Measurements from ENCODE around the gene FMNL2. TPM values are rescaled to one million over a fixed set of nuclear protein-coding genes. Genes with fewer than 3 reads are reported as not detected.

FMNL2 gene
- polyA plus RNA-seq, 1 donor from 2014 or later = 86.5 TPM

DNA sequence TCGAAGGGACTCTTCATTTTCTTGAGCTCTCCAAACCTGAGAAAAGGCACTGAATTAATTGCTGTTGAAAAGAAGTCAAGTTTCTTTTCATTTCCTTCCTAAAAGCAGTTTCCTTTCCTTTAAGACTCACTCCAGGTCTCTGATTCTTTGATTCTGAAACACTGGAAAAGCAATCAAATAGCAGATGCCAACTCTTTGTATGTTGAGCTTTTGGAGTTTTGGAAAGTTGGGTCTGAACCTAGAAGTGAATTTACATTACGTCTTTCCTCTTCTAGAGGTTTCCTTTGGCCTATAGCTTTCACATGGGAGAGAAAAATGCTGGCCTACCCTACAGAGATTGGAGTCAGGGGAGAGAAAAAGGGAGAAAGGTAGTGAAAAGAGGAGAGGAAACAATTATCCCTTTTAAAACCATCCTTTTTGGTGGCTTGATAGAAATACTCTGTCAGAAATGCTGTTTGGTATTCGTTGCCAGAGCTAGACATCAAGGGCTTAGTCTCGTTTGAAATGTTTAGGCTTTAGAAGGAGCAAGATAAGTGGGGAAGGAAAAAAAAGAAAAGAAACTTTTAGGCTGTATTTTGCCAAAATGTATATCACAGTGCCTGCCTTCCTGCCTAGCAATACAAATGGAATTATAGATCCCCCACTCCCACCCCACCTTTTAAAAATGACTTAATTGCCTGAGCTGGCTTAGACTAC lies 194.6 kb downstream of the FMNL2 start:
- H3K9ac ChIP-seq (ENCODE audit: low read length) = no peak overlapping the region
- no peak overlapping the region for H3K4me3 ChIP-seq (ENCODE audit: low read length)
- no peak overlapping the region for H3K4me2 ChIP-seq (ENCODE audit: low read length)
- no peaks in the 10 kb centered on the region for H3K36me3 ChIP-seq (ENCODE audit: insufficient read depth, low read length)
- H3K27me3 ChIP-seq (ENCODE audit: insufficient read depth, low read depth, low read length) = no peaks in the 10 kb centered on the region
- TF ChIP-seq EP300 (conservative IDR thresholded peaks at IDR 0.05; ENCODE audit: poor library complexity, severe bottlenecking) (no peak), RAD21 (conservative IDR thresholded peaks at IDR 0.05) (no peak), MXI1 (conservative IDR thresholded peaks at IDR 0.05; ENCODE audit: poor library complexity, severe bottlenecking) (no peak), POLR2AphosphoS5 (IDR thresholded peaks at IDR 0.05) (no peak), SMC3 (conservative IDR thresholded peaks at IDR 0.05; ENCODE audit: poor library complexity) (no peak), EZH2 (IDR thresholded peaks at IDR 0.05; ENCODE audit: borderline replicate concordance, insufficient read depth, low read length, poor library complexity, severe bottlenecking) (no peak), TAF1 (IDR thresholded peaks at IDR 0.05; ENCODE audit: low read depth) (no peak)
- TF ChIP-seq, protein P1, sequence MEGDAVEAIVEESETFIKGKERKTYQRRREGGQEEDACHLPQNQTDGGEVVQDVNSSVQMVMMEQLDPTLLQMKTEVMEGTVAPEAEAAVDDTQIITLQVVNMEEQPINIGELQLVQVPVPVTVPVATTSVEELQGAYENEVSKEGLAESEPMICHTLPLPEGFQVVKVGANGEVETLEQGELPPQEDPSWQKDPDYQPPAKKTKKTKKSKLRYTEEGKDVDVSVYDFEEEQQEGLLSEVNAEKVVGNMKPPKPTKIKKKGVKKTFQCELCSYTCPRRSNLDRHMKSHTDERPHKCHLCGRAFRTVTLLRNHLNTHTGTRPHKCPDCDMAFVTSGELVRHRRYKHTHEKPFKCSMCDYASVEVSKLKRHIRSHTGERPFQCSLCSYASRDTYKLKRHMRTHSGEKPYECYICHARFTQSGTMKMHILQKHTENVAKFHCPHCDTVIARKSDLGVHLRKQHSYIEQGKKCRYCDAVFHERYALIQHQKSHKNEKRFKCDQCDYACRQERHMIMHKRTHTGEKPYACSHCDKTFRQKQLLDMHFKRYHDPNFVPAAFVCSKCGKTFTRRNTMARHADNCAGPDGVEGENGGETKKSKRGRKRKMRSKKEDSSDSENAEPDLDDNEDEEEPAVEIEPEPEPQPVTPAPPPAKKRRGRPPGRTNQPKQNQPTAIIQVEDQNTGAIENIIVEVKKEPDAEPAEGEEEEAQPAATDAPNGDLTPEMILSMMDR (IDR thresholded peaks at IDR 0.05; ENCODE audit: poor library complexity, severe bottlenecking) = no peak
- TF ChIP-seq, protein P2, sequence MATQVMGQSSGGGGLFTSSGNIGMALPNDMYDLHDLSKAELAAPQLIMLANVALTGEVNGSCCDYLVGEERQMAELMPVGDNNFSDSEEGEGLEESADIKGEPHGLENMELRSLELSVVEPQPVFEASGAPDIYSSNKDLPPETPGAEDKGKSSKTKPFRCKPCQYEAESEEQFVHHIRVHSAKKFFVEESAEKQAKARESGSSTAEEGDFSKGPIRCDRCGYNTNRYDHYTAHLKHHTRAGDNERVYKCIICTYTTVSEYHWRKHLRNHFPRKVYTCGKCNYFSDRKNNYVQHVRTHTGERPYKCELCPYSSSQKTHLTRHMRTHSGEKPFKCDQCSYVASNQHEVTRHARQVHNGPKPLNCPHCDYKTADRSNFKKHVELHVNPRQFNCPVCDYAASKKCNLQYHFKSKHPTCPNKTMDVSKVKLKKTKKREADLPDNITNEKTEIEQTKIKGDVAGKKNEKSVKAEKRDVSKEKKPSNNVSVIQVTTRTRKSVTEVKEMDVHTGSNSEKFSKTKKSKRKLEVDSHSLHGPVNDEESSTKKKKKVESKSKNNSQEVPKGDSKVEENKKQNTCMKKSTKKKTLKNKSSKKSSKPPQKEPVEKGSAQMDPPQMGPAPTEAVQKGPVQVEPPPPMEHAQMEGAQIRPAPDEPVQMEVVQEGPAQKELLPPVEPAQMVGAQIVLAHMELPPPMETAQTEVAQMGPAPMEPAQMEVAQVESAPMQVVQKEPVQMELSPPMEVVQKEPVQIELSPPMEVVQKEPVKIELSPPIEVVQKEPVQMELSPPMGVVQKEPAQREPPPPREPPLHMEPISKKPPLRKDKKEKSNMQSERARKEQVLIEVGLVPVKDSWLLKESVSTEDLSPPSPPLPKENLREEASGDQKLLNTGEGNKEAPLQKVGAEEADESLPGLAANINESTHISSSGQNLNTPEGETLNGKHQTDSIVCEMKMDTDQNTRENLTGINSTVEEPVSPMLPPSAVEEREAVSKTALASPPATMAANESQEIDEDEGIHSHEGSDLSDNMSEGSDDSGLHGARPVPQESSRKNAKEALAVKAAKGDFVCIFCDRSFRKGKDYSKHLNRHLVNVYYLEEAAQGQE (IDR thresholded peaks at IDR 0.05; ENCODE audit: borderline replicate concordance) = no peak
- no peak overlapping the region for H2AFZ ChIP-seq (ENCODE audit: low read depth, low read length)
- no peaks in the 10 kb centered on the region for H3K9me3 ChIP-seq (ENCODE audit: low read length)
- H3K27ac ChIP-seq (ENCODE audit: low read length) = no peak overlapping the region
- H3K9me2 ChIP-seq (ENCODE audit: insufficient read depth, low read length) = no peaks in the 10 kb centered on the region
- no peaks in the 10 kb centered on the region for H4K20me1 ChIP-seq (ENCODE audit: insufficient read depth)
- H3K79me2 ChIP-seq (replicated peaks; ENCODE audit: insufficient read depth, low read length) = peaks cover 8% of the 10 kb centered on the region
- H3F3A ChIP-seq (ENCODE audit: insufficient read depth, low read length, poor library complexity, severe bottlenecking) = no peaks in the 10 kb centered on the region

DNA sequence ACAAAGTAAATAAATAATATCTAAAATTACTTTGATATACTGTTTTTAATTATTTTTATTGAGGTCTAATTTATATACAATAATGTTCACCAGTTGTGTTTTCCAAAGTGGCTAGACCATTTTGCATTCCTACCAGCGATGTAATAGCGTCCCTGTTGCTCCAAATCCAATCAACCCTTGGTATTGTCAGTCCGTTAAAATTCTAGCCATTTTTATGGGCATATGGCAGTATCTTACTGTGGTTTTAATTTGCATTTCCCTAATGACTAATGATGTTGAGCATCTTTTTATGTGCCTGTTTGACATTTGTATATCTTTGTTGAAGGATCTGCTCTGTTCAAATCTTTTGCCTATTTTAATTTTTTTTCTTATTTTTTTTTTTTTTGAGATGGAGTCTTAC lies 197.3 kb downstream of the FMNL2 start:
- Histone ChIP-seq H3K9me2 (ENCODE audit: insufficient read depth, low read length) (no peaks in the 10 kb centered on the region), H3K4me2 (ENCODE audit: low read length) (no peak overlapping the region), H4K20me1 (ENCODE audit: insufficient read depth) (no peaks in the 10 kb centered on the region), H3K9me3 (ENCODE audit: low read length) (no peaks in the 10 kb centered on the region), H3K79me2 (replicated peaks; ENCODE audit: insufficient read depth, low read length) (peaks cover 14% of the 10 kb centered on the region), H3F3A (ENCODE audit: insufficient read depth, low read length, poor library complexity, severe bottlenecking) (no peaks in the 10 kb centered on the region), H2AFZ (ENCODE audit: low read depth, low read length) (no peak overlapping the region), H3K9ac (ENCODE audit: low read length) (no peak overlapping the region), H3K36me3 (ENCODE audit: insufficient read depth, low read length) (no peaks in the 10 kb centered on the region), H3K4me3 (ENCODE audit: low read length) (no peak overlapping the region), H3K27ac (ENCODE audit: low read length) (no peak overlapping the region), H3K27me3 (ENCODE audit: insufficient read depth, low read depth, low read length) (no peaks in the 10 kb centered on the region)
- no peak for TF ChIP-seq SMC3 (conservative IDR thresholded peaks at IDR 0.05; ENCODE audit: poor library complexity)
